ENCODE data around the gene DHRS9. TPM values are rescaled to one million over a fixed set of nuclear protein-coding genes. Genes with fewer than 3 reads are reported as not detected.

DHRS9 gene
- total RNA-seq, 1 donor from 2014 or later: 6.1 TPM

GRCh38 chr2:169039702-169040101, 29.7 kb upstream of the DHRS9 start:
- DNase-seq (no peak), ATAC-seq (no peak)
- Histone ChIP-seq H3K36me3 (no peaks in the 10 kb centered on the region), H3K27me3 (ENCODE audit: low read depth) (no peaks in the 10 kb centered on the region), H3K4me3 (no peak overlapping the region), H3K27ac (no peak overlapping the region), H3K9me3 (peaks cover 9% of the 10 kb centered on the region), H3K4me1 (peaks cover 3% of the 10 kb centered on the region)
- intact Hi-C loops (cut with DNase I): no loop called here
- no peak for TF ChIP-seq CTCF (IDR thresholded peaks at IDR 0.05)

GRCh38 chr2:169041594-169041993, 27.8 kb upstream of the DHRS9 start:
- Histone ChIP-seq H3K36me3 (no peaks in the 10 kb centered on the region), H3K4me3 (no peak overlapping the region), H3K4me1 (peaks cover 3% of the 10 kb centered on the region), H3K9me3 (peaks cover 9% of the 10 kb centered on the region), H3K27me3 (ENCODE audit: low read depth) (no peaks in the 10 kb centered on the region), H3K27ac (no peak overlapping the region)
- no peak for TF ChIP-seq CTCF (IDR thresholded peaks at IDR 0.05)
- DNase-seq: no peak
- intact Hi-C loops (cut with DNase I): no loop called here
- no peak for ATAC-seq

DNA sequence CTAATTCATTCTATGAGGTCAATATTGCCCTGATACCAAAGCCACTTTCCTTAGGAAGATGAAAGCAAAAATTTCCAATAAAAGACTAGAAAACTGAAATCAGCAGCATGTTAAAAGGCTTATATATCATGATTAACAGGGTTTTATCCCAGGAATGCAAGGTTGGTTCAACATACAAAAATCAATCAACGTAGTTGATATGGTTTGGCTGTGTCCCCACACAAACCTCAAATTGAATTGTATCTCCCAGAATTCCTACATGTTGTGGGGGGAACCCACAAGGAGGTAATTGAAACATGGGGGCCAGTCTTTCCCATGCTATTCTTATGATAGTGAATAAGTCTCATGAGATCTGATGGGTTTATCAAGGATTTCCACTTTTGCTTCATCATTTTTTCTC, 26.5 kb upstream of the DHRS9 start:
- Histone ChIP-seq H3K4me1 (peaks cover 3% of the 10 kb centered on the region), H3K27ac (no peak overlapping the region), H3K36me3 (no peaks in the 10 kb centered on the region), H3K9me3 (peaks cover 9% of the 10 kb centered on the region), H3K27me3 (ENCODE audit: low read depth) (no peaks in the 10 kb centered on the region), H3K4me3 (no peak overlapping the region)
- no peak for TF ChIP-seq CTCF (IDR thresholded peaks at IDR 0.05)
- ATAC-seq (no peak), DNase-seq (no peak)
- intact Hi-C loops (cut with DNase I): no loop called here

- Histone ChIP-seq H3K4me1 (no peaks in the 10 kb centered on the region), H3K27ac (no peak overlapping the region), H3K36me3 (no peaks in the 10 kb centered on the region), H3K27me3 (ENCODE audit: low read depth) (no peaks in the 10 kb centered on the region), H3K4me3 (no peak overlapping the region), H3K9me3 (peaks cover 9% of the 10 kb centered on the region)
- no peak for DNase-seq
- no peak for TF ChIP-seq CTCF (IDR thresholded peaks at IDR 0.05)
- no peak for ATAC-seq
- intact Hi-C loops (cut with DNase I): no loop called here
Measured at GRCh38 chr2:169046440-169047151, 22.8 kb upstream of the DHRS9 start.

GRCh38 chr2:169047256-169048250, 21.8 kb upstream of the DHRS9 start:
- Histone ChIP-seq H3K4me3 (no peak overlapping the region), H3K27ac (no peak overlapping the region), H3K9me3 (peaks cover 7% of the 10 kb centered on the region), H3K36me3 (no peaks in the 10 kb centered on the region), H3K27me3 (ENCODE audit: low read depth) (no peaks in the 10 kb centered on the region), H3K4me1 (no peaks in the 10 kb centered on the region)
- ATAC-seq: peak; percentile 52 to 61
- intact Hi-C loops (cut with DNase I): no loop called here
- no peak for DNase-seq
- no peak for TF ChIP-seq CTCF (IDR thresholded peaks at IDR 0.05)

All from lower lobe of right lung (tissue), 2 donors.